Skin of body (tissue), 2 donors: Measurements from ENCODE around the gene TRAPPC6A. TPM values are rescaled to one million over a fixed set of nuclear protein-coding genes. Genes with fewer than 3 reads are reported as not detected.
A peak's percentile ranks its signal among the peaks of the same experiment; 100 is the strongest.
"Not testable (repeated sequence)": the region's sequence is repeated elsewhere in the genome, so short reads cannot be mapped to it uniquely, and the experiment has no call there.

Experiments
- DNase-seq: peaks from one replicate; lab custom pipeline; 2025; lab: John Stamatoyannopoulos, UW
- total RNA-seq: library from RNA; depleted of rRNA; stranded (reverse); fragments of >200 nt; gene quantifications from one replicate; pipeline ENCODE4 v1.2.3, GENCODE V29; 2014

Gene TRAPPC6A
- total RNA-seq, 1 donor from 2014 or later, result 13.3 TPM

- DNase-seq, result no peak
These were observed 47.0 kb downstream of the TRAPPC6A start for GRCh38 chr19:45130888-45131615.

GRCh38 chr19:45130236-45130635, 47.8 kb downstream of the TRAPPC6A start:
- DNase-seq, result no peak

- DNase-seq, result no peak
These were observed 49.2 kb downstream of the TRAPPC6A start for GRCh38 chr19:45128806-45129205.

GRCh38 chr19:45128146-45128545, 49.9 kb downstream of the TRAPPC6A start:
- DNase-seq, result no peak

GRCh38 chr19:45126654-45127053, 51.4 kb downstream of the TRAPPC6A start:
- no peak for DNase-seq

GRCh38 chr19:45125975-45126493, 52.0 kb downstream of the TRAPPC6A start:
- no peak for DNase-seq

- DNase-seq, result no peak
These were observed 52.7 kb downstream of the TRAPPC6A start for GRCh38 chr19:45125360-45125759.

- DNase-seq, result no peak
These were observed 54.0 kb downstream of the TRAPPC6A start for GRCh38 chr19:45124021-45124420.

GRCh38 chr19:45123440-45123850, 54.6 kb downstream of the TRAPPC6A start:
- DNase-seq, result peak; percentile 19

GRCh38 chr19:45122832-45123231, 55.2 kb downstream of the TRAPPC6A start:
- no peak for DNase-seq

- no peak for DNase-seq
These were observed 56.2 kb downstream of the TRAPPC6A start for GRCh38 chr19:45121827-45122345.

- DNase-seq, result no peak
These were observed 58.5 kb downstream of the TRAPPC6A start for GRCh38 chr19:45119582-45119981.

- not testable (repeated sequence) for DNase-seq
These were observed 59.3 kb downstream of the TRAPPC6A start for GRCh38 chr19:45118591-45119355.

GRCh38 chr19:45118106-45118505, 59.9 kb downstream of the TRAPPC6A start:
- no peak for DNase-seq

GRCh38 chr19:45117671-45118070, 60.4 kb downstream of the TRAPPC6A start:
- DNase-seq, result no peak

GRCh38 chr19:45117167-45117594, 60.9 kb downstream of the TRAPPC6A start:
- DNase-seq, result no peak

- no peak for DNase-seq
These were observed 62.0 kb downstream of the TRAPPC6A start for GRCh38 chr19:45115809-45116615.

GRCh38 chr19:45114116-45114515, 63.9 kb downstream of the TRAPPC6A start:
- DNase-seq, result no peak

- no peak for DNase-seq
These were observed 64.4 kb downstream of the TRAPPC6A start for GRCh38 chr19:45113628-45114027.
